Measurements from ENCODE around the gene PHOSPHO1.

Gene PHOSPHO1

GRCh38 chr17:49203796-49204195 lies 26.8 kb downstream of the PHOSPHO1 start:
- H3K27ac ChIP-seq, result no peak overlapping the region
- no peak for TF ChIP-seq CTCF (conservative IDR thresholded peaks at IDR 0.05)

GRCh38 chr17:49201481-49201927 lies 29.1 kb downstream of the PHOSPHO1 start:
- no peak for TF ChIP-seq CTCF (conservative IDR thresholded peaks at IDR 0.05)

GRCh38 chr17:49200423-49201083 lies 30.0 kb downstream of the PHOSPHO1 start:
- no peak for TF ChIP-seq CTCF (conservative IDR thresholded peaks at IDR 0.05)
- no peak overlapping the region for H3K27ac ChIP-seq

More at GRCh38 chr17:49201481-49201927, 29.1 kb downstream of the PHOSPHO1 start:
- H3K27ac ChIP-seq, result no peak overlapping the region

GRCh38 chr17:49198211-49198610 lies 32.4 kb downstream of the PHOSPHO1 start:
- TF ChIP-seq CTCF (conservative IDR thresholded peaks at IDR 0.05), result no peak

GRCh38 chr17:49197346-49197998 lies 33.1 kb downstream of the PHOSPHO1 start:
- H3K27ac ChIP-seq, result no peak overlapping the region
- TF ChIP-seq CTCF (conservative IDR thresholded peaks at IDR 0.05), result no peak

More at GRCh38 chr17:49198211-49198610, 32.4 kb downstream of the PHOSPHO1 start:
- no peak overlapping the region for H3K27ac ChIP-seq

- no peak overlapping the region for H3K27ac ChIP-seq
- no peak for TF ChIP-seq CTCF (conservative IDR thresholded peaks at IDR 0.05)
Observed at GRCh38 chr17:49196520-49196919, 34.1 kb downstream of the PHOSPHO1 start.

- no peak for TF ChIP-seq CTCF (conservative IDR thresholded peaks at IDR 0.05)
- H3K27ac ChIP-seq, result no peak overlapping the region
Observed at GRCh38 chr17:49195751-49196150, 34.8 kb downstream of the PHOSPHO1 start.
